Stimulated activated CD4-positive, alpha-beta T cell treated with anti-CD3 and anti-CD28 coated beads, Interleukin-1b, Interleukin-23, amount 100 ng/mL, for 1 hour (primary cell): ENCODE measurements around the gene VPS41.
"Not testable (repeated sequence)": the region's sequence is repeated elsewhere in the genome, so short reads cannot be mapped to it uniquely, and the experiment has no call there.

Experiments used
- DNase-seq, 2 donors: peaks; one replicate each; pipeline ENCODE4 v3.0.0-alpha.2; 2020; ENCODE audit warnings: low read depth in 2 of 2

The VPS41 gene

DNA sequence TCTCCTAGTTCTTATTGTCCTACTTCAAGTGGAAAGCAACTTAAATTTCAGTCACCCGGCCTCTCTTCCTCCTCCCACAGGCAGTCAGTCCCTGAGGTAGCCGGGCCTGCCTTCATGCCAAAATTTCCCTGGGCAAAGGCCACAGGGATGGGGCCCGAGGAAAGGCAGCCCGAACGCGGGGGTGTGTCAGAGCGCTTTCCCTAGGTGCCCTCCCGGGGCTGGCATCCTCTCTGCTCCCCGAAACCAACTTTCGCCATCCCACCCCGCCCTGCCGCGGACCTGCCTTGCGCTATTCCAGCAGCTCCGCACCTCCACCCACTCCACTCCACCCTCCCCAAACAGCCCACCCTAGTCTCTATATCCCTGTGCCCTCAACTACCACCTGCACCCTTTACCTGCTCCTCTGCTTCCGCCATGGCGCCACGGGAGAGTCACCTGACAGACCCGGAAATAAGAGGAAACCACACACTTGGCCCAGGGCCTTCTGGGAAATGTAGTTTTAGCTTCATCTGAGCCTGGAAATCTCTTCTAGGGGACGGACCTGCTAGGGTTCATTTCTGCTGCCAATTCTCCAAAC is at the start of gene VPS41:
Gene VPS41, minus strand, starts transcription at position 433 of the 577 bp plus-strand sequence. Its CDS starts 17 bp downstream, at position 416.
- DNase-seq: peak; percentile 29 to 34

DNA sequence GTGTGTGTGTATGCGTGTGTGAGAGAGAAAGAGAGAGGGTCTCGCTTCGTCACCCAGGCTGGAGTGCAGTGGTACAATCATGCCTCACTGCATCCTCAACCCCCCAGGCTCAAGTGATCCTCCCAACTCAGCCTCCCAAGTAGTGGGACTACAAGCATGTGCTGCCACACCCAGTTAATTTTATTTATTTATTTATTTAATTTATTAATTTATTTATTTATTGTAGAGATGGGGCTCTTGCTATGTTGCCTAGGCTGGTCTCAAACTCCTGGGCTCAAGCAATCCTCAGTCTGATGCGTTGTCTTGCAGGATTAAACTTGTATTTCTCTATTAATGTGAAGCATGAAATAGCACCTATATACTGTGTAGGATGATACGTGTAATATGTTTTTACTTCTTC is 46.9 kb upstream of the VPS41 start:
- DNase-seq: no peak

- no peak for DNase-seq
These were observed 45.0 kb upstream of the VPS41 start for GRCh38 chr7:38953971-38954370.

- DNase-seq: no peak
These were observed 44.2 kb upstream of the VPS41 start for GRCh38 chr7:38953227-38953626.

GRCh38 chr7:38951213-38951612 is 42.2 kb upstream of the VPS41 start:
- no peak for DNase-seq

DNA sequence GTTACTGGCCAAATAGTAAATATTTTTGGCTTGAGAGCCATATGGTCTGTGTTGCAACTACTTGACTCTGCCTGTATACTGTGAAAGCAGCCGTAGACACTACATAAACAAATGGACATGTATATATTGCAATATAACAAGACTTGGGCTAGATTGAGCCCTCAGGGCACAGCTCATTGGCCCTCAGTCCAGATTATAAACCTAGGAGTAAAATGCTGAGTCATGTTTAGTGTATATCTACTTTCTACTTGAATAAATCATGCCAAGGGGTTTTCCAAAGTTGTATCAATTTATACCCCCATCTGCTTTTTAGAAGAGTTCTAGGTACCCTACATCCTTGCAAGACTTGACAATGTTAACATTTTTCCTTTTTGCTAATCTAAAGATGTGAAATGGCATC is 41.3 kb upstream of the VPS41 start:
- no peak for DNase-seq

GRCh38 chr7:38947541-38947940 is 38.5 kb upstream of the VPS41 start:
- DNase-seq: not testable (repeated sequence)

DNA sequence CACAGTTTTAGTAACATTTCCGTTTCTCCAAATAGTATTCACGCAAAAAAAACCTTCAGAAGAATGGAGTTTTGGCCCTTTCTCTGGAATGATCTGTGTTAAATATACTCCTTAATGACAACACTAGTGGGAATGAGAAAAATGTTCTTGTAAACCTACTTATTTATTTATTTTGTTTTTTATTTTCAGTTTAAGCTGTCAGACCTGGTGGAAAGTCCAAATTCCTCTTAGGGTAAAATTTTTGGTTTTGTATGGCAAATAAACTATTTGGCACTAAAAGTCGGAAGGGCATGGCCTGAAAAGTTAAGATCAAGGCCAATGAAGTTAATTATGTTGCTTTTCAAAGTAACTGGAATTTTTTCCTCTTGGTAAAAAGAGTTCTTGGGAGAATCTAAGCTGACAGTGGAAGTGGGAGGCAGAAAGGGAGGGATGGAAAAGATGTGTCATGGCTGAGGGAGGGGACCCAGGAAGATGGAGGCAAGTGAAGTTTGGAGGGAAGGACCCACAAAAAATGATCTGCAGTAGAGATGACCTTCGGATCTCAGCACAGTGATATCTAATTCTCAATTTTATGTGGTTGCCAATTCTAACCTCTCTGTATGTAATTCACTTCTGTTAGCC is 33.5 kb upstream of the VPS41 start:
- no peak for DNase-seq

DNA sequence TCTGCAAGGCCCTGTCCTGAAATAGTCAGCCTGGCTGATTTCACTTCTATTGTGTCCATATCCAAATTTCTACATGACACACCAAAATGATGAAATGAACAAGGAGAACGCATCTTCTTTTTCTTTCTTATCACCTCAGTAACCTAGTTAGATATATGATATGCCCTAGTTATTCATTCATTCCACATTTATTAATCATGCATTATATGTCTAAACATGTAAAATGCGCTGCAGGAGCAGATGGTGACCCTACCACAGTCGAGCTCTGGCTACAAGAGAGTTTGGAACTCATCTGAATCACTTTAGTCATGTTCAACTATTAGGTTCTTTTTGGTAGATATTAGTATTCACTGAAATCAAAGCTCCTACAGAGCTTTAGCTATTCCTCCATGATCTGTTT is 31.8 kb upstream of the VPS41 start:
- no peak for DNase-seq

GRCh38 chr7:38938589-38938988 is 29.6 kb upstream of the VPS41 start:
- DNase-seq: no peak

DNA sequence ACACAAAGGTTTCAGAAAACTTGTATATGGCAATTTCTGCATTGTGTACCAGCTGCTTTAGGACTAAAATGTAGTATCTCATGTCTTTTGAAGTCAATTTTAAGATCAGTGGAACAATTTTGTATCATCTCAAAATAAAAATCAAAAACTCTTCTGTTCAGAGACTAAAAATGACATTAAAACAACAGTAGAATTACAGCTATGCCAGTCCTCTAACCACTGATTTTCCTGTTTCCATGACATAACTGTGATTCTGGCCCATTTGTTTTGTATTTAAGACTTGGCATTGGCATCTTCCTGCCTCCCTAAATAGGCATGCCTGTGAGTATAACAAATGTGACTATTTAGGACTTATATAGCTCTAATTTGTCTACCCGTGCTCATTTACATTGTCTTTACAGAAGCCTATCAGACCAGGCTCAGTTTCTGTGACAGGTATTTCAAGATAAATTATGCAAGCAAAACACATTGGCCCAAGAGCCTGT is 29.1 kb upstream of the VPS41 start:
- DNase-seq: no peak

DNA sequence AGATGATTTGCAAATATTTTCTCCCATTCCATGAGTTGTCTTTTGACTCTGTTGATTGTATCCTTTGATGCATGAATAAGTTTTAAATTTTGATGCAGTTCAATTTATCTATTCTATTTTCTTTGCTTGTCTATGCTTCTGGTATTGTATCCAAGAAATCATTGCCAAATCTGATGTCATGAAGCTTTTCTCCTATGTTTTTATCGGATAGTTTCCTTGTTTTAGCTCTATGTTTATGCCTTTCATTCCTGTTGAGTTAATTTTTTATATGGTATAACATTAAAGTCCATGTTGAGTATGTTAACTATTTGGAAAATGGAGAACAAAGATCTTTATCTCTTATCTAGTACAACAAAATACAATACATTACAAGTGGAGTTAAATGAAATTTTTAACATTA is 27.6 kb upstream of the VPS41 start:
- DNase-seq: no peak

GRCh38 chr7:38934536-38934935 is 25.5 kb upstream of the VPS41 start:
- no peak for DNase-seq

GRCh38 chr7:38934051-38934450 is 25.1 kb upstream of the VPS41 start:
- DNase-seq: no peak

DNA sequence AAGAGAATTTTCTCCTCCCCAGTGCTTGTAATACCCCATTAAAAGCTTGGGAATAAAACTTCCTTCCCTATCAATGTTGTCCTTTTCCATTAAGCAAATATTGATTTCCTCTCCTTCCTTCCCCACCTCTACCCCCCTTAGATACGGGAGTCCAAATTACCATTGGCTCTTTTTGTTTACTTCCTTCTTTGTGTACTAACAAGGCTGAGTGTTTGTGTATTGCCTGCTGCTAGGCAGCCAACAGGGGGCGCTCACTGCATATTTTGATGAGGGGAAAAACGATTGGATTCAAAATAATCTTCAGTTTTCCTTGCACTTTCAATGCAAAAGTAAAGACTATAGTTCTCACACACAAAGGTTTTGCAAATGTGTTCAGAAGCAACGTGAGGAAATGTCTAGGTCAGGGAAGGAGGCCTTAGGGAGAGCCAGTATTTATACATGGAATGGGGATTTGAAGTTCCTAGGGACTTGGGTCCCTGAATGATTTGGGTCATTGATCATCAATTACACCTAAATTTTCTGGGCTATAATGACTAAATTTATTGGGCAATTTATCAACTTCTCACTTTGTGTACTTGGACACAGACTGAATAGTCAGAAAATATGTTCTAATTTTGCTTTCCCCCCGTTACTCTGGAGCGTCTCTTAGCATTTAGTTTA is 23.6 kb upstream of the VPS41 start:
- DNase-seq: peak in 1 of 2 donors; percentile 19

DNA sequence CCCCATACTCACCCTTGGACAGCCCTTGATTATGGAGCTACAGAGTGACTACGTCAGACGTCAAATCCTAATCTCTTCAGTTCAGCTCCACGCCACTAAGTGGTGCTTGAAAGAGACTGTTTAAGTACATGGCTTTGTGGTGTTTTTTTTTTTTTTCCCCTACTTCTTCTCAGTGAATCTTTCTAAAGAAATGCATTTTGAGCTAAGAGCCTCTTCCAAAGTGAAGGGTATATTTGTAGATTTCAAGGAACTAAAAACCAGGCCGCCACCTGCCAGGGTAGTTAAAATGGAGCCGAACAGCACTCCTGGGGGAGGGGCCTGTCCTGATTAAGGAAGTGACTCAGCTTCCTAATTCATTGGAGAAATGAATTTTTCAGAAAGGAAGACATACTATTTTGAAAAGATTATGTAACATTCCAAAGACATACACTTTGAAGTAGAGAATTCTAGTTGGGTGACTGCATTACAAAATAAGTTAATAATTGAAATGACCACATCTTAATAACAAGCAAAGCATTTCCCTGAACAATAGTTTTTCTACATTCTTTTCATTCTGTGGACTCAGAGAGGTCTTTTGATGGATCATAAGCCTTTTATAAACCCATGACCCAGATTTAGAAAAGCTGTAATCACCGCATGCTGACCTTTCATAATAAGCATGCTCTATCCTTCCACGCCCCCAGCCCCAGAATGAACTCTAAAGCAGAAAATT is 20.6 kb upstream of the VPS41 start:
- DNase-seq: no peak

DNA sequence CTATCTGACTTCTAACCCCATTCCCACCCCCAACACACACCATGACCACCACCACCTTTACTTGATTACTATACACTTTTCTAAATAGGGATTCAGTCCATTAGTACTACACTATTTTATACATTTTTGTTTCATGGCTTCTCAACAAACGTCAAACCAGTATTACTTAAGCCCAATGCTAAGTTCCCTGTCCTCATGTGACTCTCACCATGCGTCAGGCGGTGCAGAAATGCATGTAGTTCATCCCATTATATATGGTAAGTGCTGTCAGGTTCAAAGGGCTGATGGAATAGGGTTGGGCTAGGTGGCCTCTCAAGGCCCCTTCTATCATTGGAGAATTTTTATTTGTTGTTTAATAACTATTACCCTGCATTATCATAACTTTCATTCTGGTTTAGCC is 19.5 kb upstream of the VPS41 start:
- DNase-seq: no peak

DNA sequence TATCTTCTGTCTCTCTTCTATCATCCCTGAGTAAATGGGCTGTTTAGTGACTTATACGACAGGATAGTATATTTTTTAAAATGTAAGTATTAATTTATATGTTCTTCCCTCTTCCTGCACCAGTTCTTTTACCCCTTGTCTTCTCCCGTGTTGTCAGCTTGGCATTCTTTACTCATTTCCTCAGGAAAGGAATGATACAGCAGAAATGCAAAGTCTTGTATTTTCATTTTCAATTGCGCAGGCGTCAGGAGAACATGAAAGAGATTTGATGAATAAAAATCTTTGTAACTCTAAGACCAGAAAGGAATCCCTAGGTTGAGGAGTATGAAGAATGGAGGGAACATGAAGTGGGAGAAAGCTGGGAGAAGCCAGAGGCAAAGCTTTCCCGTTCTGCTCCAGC is 18.8 kb upstream of the VPS41 start:
- DNase-seq: no peak

DNA sequence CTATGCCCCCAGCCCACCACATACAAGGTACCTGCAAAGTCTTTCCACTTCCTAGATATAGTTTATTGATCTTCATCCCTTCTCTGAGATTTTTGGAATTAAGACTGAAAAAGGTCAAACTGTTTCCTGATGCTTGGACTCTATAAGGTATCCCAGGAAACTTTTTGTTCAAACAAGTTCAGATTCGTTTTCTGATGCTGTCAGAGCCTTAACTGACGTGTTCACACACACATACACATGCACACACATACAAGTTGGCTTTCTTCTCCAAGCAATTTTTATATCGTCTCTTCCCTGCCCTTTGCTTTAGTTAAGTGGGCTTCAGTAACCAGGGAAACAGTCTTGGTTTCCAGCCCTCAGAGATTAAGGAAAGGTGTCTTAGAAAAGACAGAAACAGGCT is 11.7 kb upstream of the VPS41 start:
- DNase-seq: no peak

- DNase-seq: no peak
These were observed 7.4 kb upstream of the VPS41 start for GRCh38 chr7:38916396-38916795.

DNA sequence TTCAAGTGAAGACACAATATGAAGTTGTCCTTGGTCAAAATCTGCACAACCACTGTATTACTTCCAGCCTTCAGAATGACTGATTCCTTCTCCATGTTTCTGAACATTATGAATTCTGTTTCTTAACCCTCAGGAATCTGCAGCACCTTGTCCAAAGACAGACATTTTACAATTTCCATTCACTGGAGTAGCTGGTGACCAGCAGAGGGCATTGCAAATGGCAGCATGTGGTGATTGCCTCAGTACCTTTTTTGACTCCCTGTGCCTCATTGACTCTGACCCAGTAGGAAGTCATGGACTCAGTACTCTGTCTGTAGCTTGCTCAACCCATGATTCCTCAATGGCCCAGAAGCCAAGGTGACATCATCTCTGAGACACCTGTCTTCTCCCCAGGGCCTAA is 879 bp upstream of the VPS41 start:
- no peak for DNase-seq

GRCh38 chr7:38907766-38908165 is 1.2 kb downstream of the VPS41 start:
- no peak for DNase-seq

- DNase-seq: no peak
These were observed 1.9 kb downstream of the VPS41 start for GRCh38 chr7:38907066-38907465.
